NCI-H748 (cell line): ENCODE measurements around the gene PRKACG.
A peak's percentile ranks its signal among the peaks of the same experiment; 100 is the strongest.
"Not testable (repeated sequence)": the region's sequence is repeated elsewhere in the genome, so short reads cannot be mapped to it uniquely, and the experiment has no call there.

Source experiments
- DNase-seq: peaks from one replicate; lab custom pipeline; 2025; ENCODE audit not compliant: unreplicated experiment; lab: John Stamatoyannopoulos, UW

PRKACG gene

GRCh38 chr9:69014013-69014412, at the start of gene PRKACG:
Gene PRKACG (minus strand): TSS chr9:69014113. CDS start chr9:69014092, 21 bp downstream.
- no peak for DNase-seq

DNA sequence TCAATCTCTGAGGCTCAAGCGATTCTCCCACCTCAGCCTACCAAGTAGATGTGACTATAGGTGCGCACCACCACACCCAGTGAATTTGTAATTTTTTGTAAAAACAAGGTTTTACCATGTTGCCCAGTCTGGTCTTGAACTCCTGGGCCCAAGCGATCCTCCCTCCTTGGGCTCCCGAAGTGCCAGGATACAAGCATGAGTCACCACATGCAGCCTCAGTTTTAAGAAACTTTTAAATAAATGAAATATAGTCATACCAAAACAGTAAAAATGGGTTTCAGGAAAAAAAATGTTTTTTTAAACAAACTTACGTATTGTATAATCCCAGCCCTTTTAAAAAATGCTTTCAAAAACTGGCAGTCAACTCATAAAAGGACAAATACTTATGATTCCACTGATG, 48.3 kb upstream of the PRKACG start:
- DNase-seq, result no peak

DNA sequence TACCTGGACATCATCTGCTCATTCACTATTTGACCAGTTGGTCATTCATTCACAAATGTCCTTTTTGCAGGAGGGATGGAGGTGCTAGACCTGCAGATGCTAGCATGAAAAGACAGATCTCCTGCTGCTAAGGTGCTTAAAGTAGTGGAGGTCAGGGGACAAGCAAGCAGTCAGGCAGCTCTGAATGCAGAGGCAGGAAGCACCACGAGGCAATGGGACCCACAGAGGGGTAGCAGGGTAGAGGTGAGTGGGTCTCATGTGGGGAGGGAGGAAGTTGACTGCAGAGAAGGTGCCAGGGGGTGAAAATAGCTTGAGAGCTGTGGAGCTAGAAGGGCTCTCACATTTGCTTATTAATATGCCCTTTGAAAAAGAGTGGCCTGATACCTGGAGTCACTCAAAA, 46.9 kb upstream of the PRKACG start:
- no peak for DNase-seq

- DNase-seq, result no peak
Observed at GRCh38 chr9:69058101-69058500, 44.2 kb upstream of the PRKACG start.

- no peak for DNase-seq
Observed at GRCh38 chr9:69056191-69056815, 42.4 kb upstream of the PRKACG start.

DNA sequence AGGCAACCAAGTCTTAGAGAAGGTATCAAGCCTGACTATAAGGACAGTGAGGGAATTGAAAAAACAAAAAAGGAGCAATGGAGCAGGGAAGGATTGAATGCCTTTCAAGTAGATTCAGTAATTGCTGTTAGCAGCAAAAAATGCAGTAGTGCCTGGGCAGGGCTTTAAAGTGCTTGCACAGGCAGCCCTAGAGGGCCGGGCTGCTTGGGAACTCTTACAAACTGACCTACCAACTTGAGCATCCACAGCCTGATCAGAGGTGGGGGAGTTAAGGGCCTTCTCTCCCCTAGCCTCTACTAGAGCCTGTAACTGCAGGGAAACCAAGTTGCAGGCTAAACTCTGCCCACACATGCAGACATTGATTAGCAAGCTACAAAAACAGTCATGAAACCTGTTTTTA, 41.1 kb upstream of the PRKACG start:
- DNase-seq, result no peak

- not testable (repeated sequence) for DNase-seq
Observed at GRCh38 chr9:69050936-69051335, 37.0 kb upstream of the PRKACG start.

DNA sequence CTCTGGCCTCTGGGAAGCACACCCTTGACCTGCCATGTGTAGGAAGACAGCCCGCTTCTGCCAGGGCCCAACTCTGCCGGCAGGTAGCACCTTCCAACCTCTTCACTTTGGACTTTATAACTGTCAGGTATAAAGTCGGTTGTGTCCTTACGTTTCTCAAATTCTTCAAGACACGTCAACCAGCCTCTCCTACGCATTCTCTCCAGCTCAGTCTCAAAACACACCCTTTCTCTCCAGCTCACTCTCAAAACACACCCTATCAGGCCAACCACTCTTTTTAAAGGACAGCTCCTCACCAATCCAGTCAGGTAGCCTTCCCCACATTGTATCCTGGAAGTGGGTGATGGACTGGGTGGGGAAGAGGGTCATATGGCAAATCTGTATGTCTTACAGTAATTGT, 35.2 kb upstream of the PRKACG start:
- DNase-seq, result no peak

DNA sequence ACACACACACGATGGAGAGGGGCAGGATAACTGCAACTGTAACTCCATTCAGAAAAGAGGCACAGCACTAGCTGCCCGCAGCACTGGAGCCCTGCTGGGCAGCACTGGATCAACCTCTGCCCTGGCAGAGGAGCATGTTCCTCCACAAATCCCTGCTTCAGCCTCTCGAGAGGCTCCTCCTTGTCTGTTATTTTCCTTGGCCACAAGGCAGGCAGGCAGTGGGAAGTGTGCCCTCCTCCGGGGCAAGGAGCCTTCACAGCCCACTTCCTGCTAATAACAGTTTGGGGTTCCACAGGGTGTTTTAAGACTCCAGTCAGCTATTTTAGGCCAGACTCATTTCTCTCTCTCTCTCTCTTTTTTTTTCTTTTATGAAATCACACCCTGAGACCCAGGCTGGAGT, 33.5 kb upstream of the PRKACG start:
- DNase-seq, result no peak

DNA sequence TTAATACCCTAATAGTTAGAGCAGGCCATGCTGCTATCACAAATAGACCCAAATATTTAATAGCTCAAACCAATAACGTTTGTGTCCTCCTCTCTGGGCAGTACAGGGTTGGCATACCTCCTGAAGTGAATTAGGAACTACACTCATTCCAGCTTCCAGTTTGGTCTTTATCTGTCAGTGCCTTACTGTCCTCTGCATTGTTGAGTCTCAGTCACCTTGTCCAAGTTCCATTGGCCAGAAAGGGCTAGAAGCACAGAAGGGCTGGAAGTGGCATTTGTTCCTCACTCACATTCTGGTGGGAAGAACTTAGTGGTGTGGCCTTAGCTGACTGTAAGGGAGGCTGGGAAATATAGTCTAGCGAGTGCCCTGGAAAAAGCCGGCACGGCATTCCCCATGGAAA, 32.8 kb upstream of the PRKACG start:
- DNase-seq, result no peak

DNA sequence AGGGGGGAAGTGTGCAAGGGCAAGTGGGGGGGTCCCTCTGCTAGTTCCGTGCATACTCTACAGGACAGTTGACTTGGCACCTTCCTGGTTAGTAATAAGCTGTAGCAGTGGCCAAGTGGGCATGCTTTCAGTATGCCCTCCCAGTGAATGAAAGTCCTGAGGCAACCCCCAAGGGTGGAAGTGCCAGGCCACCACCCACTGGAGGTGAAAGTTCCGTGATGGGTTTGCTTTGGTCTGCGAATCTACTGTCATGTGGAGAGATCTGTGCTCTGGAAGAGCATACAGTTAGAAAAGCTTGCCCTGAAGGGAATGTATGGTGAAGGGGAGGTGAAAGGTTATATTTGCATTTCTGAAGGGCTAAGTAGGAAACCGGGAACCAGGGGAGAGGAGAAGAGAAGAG, 31.9 kb upstream of the PRKACG start:
- no peak for DNase-seq

DNA sequence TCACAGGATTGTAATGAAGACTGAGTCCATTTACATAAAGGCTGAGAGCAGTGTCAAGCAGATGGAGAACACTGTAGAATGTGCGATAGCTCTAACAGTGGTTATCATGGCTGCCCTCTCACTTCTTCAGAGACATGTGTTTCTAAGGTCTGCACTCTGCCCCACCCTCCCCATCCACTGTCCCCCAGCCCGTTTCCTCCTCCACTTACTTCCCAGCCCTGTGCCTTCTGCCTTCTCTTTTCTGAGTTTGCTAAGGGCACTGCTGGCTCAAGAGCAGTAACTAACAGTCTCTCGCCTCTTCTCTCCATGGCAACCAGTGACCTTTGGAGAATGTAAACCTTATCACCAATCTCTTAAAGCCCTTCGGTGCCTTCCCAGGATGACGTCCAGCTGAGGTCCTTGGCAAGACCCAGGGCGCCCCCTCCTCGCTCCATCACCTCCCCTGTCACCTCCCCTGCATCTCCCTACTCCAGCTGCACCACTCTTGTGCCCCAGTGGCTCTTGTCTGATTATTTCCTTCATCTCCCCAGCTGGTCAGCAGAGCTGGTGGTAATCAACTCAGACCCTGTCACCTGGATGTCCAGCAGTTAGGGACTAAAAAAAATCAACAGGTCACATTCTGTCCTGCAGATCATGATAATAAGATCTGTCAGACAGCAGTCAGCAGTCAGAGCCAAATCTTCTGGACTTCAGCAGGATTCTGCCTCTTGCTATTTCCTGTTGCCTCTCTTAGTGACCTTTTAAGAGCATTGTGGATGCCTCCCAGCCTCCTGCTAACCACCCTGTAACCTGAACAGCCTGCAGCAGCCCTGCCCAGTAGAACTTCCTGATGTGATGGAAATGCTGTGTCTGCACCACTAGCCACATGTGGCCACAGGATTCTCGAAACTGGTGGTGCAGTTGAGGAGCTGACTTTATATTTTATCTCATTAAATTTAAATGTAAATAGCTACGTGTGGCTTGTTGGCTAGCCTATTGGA, 30.6 kb upstream of the PRKACG start:
- no peak for DNase-seq

GRCh38 chr9:69040646-69041045, 26.7 kb upstream of the PRKACG start:
- no peak for DNase-seq

- DNase-seq, result no peak
Observed at GRCh38 chr9:69036799-69037198, 22.9 kb upstream of the PRKACG start.

GRCh38 chr9:69036309-69036708, 22.4 kb upstream of the PRKACG start:
- DNase-seq, result no peak

DNA sequence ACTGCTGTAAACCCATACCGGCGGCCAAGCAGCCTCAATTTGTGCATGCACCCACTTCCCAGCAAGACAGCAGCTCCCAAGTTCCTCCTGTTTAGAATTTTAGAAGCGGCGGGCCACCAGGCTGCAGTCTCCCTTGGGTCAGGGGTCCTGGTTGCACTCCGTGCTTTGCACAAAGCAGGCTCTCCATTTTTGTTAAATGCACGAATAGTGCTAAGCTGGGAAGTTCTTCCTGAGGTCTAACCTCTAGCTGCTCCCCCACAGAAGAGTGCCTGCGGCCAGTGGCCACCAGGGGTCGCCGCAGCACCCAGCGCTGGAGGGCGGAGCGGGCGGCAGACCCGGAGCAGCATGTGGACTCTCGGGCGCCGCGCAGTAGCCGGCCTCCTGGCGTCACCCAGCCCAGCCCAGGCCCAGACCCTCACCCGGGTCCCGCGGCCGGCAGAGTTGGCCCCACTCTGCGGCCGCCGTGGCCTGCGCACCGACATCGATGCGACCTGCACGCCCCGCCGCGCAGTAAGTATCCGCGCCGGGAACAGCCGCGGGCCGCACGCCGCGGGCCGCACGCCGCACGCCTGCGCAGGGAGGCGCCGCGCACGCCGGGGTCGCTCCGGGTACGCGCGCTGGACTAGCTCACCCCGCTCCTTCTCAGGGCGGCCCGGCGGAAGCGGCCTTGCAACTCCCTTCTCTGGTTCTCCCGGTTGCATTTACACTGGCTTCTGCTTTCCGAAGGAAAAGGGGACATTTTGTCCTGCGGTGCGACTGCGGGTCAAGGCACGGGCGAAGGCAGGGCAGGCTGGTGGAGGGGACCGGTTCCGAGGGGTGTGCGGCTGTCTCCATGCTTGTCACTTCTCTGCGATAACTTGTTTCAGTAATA, 21.8 kb upstream of the PRKACG start, which contains the start of gene FXN:
Gene FXN, plus strand, starts transcription at position 315 of the 871 bp plus-strand sequence. Its CDS starts 31 bp downstream, at position 346.
- peak; percentile 84 for DNase-seq

- DNase-seq, result peak; percentile 23
Observed at GRCh38 chr9:69034071-69034470, 20.2 kb upstream of the PRKACG start.

GRCh38 chr9:69030851-69031645, 17.1 kb upstream of the PRKACG start:
- DNase-seq, result no peak

DNA sequence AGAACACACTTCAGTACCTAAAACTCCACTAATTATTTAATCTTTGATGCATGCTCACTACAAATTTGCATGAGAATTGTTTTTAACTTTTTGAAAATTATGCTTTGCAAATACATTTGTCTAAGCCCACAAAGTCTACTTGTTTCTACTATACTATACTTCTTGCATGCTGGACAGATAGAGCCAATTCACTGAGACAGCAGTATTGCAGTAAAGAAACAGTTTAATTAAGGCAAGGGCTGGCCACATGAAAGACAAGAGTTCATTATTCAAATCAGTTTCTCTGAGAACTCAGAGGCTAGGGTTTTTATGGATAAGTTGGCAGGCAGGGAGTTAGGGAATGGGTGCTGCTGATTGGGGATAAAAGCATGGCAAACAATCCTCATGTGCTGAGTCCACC, 15.6 kb upstream of the PRKACG start:
- DNase-seq, result no peak

DNA sequence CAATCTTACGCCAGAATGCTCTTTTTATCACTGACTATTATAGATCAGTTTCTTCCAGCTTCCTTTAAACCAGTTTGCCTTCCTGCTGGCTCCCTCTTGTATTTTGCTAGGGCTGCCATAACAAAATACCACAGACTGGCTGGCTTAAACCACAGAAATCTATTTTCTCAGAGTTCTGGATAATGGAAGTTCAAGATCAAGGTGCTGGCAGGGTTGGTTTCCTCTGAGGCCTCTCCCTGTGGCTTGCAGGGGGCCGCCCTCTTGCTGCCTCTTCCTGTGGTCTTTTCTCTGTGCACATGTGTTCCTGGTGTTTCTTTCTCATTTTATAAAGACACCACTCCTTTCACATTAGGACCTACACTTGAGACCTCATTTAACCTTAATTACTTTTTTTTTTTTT, 14.8 kb upstream of the PRKACG start:
- no peak for DNase-seq
